GM18858 (cell line): Measurements from ENCODE around the gene GFPT2.
"Not testable (repeated sequence)": the region's sequence is repeated elsewhere in the genome, so short reads cannot be mapped to it uniquely, and the experiment has no call there.

Source experiments
- ATAC-seq: cut with Tn5 transposase; IDR thresholded peaks from one replicate; pipeline ENCODE4 v1.9.1; 2021; ENCODE audit not compliant: unreplicated experiment

Gene GFPT2

DNA sequence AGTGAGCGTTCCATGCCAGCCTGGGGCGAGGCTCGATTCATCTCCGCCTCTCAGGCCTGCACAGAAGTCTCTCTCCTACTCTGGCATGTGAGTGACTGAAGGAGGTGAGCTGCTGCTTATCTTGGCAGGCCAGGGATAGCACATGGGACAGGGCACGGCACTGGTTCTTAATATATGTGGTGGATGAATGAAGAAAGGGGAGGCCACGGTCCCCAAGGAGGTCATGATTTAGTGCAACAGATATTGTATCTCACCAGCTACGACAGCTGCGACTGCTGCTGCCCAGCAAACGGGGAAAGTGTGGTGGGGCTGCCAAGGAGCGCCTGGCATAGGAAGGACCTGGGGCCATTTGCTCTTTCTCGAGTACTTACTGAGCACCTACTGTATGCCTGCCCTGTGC lies 41.9 kb downstream of the GFPT2 start:
- ATAC-seq, result no peak

DNA sequence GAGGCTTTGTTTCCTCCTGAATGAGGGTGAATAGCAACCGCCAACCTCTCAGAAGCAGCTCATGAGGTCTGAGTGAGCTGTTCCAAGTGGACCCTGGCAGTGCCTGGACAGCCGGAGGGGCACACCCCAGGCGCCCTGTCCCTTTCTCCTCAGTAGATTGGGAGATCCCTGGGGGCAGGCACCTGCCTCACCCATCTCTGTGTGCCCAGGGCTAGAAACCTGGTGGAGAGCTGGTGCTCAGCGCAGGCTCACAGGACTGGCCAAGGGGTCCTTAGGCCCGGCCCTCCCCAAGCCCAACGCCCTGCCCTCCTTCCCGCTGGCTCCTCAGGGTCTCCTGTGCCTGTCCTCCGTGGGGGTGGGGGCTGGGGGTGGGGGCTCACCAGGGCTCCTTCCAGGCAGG lies 46.3 kb downstream of the GFPT2 start:
- no peak for ATAC-seq

DNA sequence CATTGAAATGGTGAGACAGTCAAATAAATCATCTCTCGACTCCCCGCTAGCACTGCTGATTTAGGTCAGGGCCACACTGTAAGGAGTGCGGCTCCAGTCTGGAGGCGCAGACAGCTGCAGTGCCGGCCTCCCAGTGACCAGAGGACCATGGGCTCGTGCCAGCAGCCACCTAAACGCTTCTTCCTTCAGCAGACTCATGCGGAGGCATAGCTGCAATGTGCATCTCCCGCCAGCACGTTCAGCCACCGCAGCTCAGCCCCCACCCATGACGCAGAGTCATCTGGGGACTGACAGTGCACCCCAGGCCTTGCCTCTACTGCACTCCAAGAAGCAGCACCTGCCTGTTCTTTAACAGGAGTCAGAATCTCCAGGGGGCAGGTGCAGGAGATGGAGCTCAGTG lies 47.7 kb downstream of the GFPT2 start:
- ATAC-seq, result no peak

DNA sequence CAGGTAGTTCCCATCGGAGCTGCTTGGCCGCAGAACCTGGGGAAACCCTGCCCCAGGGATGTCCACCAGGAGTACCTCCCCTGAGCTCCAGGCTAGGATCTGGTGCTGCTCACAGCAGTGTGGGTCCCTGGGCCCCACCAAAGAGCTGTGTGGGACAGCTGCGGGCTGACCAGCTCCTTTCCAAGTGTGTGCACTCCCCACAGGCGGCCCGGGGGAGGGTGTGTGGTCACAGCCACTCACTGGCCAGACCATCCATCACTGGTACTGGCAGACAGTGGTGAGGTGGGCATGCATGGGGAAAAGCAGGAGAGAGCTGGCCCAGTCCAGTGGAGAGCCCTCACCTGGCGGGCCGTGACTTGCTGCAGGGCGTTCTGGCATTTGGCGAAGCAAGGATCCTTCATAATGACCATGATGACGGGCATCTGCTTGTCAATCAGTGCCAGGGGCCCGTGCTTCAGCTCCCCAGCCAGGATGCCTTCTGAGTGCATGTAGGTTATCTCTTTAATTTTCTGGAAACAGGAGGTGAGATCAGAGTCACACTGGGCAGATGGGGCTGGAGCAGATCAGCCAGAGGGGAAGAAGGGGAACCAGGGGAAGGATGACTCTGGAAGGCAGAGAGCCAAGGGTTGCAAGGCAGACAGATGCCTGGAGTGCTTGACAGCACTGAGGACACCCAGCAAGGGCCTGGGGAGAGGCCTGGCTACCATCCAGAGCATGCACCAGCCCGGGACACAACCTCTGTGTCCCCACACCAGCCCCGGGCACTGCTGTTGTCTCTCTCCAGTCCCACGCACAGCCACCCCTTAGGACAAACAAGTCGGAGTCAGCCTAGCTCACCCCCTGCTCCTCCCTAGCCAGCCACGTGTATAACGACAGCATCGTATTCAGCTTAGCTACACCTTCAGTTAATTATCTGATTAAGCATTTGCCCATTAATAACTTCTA lies 48.4 kb downstream of the GFPT2 start:
- no peak for ATAC-seq

DNA sequence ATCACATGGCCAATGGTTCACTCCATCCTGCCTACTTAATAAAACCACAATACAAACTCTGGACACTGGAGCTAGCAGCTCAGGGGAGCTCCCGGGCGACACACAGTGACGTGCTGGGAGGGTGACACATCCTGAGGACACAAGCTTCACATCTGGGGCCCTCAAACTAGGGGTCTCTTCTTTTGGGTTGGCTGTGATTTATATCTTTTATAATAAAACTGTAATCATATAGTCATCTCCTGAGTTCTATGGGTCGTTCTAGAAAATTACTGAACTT lies 49.2 kb downstream of the GFPT2 start:
- ATAC-seq, result no peak

DNA sequence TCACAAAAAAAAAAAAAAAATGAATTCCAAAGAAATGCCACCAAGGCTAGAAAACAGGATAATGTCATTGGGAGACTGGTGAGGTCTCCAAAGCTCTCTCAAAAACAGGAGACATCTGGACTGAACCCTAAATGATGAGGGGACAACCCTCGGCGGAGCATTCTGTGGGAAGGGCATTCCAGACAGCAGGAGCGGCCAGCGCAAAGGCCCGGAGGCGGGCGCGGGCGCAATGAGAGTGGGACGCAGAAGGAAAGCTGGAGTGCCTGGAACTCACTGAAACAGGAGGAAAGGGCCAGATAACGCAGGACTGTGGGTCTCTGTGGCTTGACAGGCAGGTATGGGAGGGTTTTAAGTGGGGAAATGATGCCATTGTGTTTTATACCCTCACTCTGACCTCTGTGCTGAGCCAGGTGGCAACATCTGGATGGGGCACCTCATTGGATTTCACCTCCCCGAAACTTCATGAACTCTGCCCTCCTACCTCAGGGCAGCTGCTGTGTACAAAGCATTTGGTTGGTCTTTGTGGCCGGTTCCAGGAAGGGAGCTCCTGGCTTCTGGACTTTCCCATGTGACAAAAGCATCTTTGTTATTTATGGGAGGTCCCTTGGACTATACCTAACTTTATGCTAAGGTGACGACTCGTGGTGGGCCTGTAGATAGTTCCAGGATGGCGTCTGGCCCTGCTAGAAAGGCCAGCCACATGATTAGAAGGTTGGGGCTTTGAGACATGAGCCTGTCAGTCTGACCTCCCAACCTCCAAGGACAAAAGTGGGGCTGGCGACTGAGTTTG lies 49.7 kb downstream of the GFPT2 start:
- ATAC-seq, result no peak

DNA sequence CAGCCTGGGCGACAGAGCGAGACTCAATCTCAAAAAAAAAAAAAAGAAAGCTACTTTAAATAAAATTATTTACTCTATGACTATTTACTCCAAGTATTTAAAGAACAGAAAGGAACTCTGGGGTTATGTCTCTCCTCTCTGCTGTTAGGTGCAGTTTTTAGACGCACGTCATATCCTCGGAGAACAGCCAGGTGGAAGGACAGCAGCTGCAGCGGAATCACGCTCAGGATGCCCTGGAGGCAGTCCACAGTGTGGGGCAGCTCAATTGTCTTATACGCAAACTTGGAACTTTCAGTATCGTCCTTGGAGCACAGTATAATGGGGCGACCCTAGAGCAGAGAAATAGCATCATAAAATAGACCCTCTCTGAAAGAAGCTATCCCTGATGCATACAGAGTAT lies 50.9 kb downstream of the GFPT2 start:
- no peak for ATAC-seq

DNA sequence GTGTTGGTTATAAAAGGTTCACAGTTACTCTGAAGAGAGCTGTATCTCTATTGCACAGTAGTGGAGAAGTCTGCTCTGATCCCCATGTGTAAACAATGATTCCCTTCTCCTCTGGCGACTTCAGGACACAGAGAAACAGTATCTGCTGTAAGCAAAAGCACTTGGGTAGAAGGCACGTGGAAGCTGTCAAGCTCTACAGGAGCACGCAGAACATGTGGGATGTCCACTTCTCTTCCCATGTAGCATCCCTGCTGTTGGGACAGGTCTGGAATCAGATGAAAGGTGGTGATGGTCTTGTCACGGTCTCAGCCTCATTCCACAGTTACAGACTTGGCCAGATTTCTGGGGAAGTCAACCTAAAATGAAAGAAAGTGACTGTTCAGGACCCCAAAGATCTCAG lies 51.9 kb downstream of the GFPT2 start:
- ATAC-seq, result no peak

DNA sequence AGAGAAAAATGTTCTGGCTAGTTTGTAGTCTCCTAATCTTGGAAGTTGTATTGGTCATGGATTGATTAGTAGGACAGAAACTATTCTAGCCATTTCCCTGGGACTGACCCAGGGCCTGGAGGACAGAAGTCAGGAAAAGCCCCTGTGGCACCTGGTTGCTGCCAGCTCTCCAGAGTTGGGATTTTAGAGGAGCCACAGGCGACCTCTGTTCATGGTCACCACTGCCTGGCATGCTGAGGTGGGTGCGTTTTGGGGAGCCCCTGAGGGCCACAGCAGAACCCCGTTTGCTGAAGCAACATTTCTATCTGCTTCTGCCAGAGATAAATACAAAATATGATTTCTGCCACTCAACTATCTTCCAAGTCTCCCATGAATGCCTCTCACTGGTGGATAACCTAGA lies 53.6 kb downstream of the GFPT2 start:
- ATAC-seq, result no peak

DNA sequence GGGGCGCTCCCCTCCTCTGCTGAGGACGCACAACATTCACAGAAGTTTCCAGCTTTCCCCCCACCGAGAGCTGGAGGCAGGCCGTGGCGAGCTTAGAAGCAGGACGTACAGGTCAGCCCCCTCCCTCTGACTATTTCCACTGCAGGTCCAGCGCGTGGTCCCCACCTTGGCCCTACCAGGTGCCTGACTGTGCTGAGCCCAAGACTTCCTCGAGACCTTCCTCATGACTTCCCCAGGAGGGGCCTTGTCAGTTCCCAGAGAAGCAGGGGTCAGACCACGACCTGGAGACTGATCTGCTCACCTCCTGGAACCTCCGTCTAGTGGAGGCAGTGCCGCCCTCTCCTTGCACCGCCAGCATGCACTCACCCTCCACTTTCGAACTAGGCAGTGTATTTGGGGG lies 54.1 kb downstream of the GFPT2 start:
- ATAC-seq, result not testable (repeated sequence)

DNA sequence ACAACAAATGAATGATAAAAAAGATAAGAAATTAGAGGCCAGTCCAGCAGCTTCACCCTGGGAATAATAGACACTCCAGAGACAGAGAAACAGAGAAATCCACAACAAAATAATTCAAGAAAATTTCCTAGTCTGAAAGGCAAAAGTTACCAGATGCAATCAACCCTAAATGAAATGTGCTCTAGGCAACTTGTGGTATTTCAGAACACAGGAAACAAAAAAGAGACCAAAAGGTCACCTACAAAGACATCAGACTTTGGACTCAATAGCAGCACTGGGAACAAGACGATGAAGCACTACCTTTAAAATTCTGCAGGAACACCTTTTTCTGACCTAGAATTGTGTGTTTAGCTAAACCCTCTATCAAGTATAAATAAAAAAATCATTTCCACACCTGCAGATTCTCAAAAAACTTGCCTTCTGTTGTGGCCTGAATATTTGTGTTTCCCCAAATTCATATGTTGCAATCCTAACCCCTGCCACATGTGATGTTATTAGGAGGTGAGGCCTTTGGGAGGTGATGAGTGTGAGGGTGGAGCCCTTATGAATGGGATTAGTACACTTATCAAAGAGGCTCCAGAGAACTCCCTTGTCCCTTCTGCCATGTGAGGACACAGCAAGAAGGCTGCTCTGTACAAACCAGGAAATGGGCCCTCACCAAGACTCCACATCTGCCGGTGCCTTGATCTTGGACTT lies 55.4 kb downstream of the GFPT2 start:
- ATAC-seq, result no peak

DNA sequence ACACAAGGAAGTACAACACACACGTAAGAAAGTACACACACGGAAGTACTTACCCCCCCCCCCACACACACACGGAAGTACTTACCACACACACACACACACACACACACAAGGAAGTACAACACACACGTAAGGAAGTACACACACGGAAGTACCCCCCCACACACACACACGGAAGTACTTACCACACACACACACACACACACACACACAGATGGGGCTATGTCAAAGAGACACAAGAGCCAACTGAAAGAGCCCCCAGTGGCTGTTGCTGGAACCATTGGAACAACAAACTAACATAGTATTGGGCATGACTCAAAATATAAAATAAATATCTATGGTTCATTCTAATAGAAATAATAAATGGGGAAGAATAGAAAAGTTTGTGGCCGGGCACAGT lies 56.4 kb downstream of the GFPT2 start:
- ATAC-seq, result no peak

DNA sequence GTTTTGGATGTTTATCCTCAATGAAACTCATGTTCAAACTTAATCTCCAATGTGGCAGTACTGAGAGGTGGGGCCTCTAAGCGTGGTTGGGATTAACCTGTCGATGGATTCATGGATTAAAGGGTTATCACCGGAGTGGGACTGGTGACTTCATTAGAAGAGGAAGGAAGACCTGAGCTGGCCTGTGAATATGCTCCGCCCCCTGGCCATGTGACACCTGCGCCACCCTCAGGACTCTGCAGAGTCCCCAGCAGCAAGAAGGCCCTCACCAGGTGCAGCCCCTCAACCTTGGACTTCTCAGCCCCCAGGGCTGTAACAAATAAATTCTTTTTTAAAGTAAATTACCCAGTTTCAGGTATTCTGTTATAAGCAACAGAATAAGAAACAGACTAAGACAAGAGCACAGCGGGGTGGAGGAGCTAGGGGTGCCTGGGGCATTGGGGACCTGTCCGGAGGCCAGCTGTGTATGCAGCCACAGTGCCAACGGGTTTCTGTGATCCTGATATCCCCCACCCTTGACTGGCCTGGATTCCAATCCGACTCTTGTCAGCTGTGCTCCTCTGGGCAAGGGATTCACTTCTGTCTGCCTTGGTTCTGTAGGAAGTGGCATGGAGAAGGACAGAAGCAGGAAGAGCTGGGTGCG lies 58.1 kb downstream of the GFPT2 start:
- no peak for ATAC-seq

DNA sequence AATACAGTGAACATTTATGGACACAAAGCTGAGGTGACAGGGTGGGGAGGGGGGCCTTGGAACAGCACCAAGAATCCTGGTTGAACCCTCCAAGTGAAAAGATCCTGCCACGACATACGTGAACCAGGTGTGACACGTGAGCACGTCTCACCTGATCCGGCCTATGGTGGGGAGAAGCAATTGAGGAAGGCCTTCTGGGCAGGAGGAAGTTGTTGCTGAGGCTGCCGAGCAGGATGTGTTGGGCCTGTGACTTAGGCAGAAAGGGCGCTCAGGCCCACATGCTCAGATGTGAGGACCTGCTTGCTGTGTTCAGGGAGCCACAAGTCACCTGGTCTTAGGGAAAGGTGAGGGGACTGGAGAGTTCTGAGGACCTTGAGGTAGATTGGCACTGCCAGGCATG lies 58.7 kb downstream of the GFPT2 start:
- no peak for ATAC-seq

DNA sequence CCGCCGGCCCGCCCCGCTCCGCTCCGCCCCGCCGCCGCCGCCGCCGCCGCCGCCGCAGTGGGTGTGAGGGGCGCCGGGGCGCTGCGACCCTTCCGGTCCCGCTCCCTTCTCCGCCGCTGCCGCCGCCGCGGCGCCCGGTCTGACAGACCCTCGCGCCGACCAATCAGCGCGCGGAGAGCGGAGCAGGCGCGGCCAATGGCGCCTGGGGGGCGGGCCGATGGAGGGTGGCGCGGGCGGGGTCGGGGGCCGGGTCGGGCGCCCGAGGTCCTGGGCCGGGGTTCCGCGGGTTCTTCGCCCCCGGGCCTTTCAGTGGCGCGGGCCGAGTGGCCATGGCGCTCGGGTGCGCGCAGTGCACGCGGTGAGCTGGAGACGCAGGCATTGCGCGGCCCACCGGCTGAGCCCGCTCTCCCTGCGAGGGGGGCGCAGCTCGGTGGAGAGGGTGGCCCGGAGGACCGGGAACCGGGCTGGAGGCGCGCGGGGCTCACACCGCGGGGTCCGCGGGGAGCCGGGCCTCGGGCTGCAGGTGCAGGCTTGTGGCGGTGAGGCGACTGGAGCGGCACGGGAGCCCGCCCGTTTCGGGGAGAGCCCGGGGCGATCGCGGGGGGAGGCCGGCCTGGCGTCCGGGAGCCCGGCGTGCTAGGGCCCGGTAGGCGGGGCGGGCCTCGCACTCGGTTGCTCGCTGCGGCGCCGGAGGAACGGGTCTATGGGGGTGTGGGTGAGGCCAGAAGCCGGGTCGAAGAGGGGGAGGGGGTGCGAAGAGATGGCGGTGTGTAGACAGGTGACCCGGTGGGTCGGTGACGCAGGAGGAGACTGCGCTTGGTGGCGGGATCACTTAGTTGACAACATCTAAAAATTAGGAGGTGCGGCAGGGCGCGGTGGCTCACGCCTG lies 60.9 kb downstream of the GFPT2 start, which contains the start of gene MAPK9:
TSS of gene MAPK9 (minus strand) at position 141 of the 889 bp plus-strand sequence. CDS start 11,522 bp downstream, outside the sequence.
- ATAC-seq, result peak; percentile 71

DNA sequence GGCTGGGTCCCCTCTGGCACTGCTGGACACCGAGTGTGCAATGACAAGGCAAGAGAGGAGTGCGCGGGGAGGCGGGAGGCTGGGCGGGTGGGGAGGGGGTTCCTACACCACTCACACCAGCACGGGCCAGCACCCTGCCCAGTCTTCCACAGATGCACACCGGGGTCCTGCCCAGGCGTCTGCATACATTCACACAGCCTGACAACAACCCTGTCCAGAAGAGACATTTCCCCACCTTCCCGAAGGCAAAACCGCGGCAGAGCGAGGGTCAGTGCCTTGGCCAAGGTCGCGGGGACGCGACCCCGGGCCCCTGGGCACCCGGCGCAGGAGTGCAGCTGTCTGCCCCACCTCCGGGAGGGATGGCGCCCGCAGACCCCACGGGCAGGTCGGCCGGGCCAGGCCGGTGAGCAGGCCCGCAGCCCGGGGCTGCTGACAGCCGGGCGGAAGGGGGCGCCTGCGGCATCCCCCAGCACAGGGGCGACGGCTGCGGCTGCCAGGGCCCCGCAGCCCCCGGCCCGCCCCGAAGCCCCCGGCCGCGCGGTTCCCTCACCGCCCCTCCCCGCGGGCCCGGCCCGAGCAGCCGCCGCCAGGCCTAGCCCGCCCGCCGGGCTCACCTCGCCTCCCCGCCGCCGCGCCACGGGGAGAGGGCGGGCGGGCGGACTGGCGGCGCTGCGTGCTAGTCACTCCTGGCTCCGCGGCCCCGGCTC lies 61.7 kb downstream of the GFPT2 start:
- peak; percentile 20 for ATAC-seq

DNA sequence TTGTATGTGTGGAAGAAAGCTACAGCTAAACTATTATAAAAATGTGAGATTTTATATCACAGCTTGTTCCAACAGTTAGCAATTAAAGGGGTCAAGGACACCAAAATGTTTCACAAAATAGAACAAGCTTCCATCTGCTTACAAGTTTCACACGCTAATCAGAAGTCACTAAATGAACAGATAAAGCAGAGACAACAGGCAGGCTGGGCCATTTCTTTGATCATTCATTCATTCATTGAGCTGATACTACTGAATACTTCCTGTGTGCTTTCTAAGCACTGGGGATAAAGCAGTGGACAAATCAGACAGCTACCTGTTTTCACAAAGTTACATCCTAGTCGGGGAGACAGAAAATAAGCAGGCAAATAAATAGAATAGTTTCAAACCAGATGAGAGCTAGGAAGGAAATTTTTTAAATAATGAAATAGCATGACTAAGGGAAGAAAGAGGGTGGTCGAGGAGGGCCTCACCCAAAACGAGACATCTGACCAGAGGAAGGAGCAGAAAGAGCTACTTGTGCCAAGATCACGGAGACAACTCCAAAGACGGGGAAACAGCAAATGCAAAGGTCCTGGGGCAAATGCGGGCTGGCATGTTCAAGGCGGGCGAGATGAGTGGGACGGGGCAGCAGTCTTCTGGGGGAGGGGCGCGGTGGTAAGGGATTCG lies 62.4 kb downstream of the GFPT2 start:
- ATAC-seq, result no peak

DNA sequence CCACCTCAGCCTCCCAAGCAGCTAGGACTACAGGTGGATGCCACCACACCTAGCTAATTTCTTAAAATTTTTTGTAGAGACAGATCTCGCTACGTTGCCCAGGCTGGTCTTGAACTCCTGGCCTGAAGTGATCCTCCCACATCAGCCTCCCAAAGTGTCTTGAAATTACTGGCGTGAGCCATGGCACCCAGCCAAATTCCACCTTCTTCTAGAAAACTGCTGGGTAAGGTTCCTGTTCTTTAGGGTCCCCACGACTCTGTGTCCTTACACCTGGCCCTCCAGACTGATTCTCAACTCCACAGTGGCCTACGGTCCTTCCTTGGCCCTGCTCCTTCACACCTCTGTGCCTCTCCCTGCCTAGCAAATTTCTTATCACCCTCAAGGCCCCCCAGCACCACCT lies 63.2 kb downstream of the GFPT2 start:
- no peak for ATAC-seq

DNA sequence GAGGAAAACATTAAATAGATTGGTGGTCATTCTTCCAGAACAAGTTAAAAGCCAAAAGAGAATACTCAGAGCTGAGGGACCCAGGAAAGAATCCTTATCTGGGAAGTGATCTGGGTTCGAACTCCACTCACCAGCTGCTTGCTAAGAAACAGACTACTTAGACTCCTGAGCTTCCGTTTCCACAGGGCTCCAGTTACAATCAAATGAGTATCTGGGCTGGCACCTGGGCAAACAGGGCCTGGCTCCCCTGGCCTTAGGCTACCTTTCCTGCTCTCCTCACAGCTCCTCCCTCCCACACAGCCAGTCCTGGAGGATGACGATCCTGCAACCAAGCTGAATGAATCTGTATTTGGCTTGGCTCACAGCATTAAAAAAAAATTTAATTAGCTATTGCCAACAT lies 63.7 kb downstream of the GFPT2 start:
- no peak for ATAC-seq
